ENCODE data around the gene NDRG2. TPM values are rescaled to one million over a fixed set of nuclear protein-coding genes. Genes with fewer than 3 reads are reported as not detected.

NDRG2 gene
- total RNA-seq, 1 experiment from 2014 or later = 0.82 TPM

- peaks cover 12% of the 10 kb centered on the region for H3K36me3 Mint-ChIP-seq (ENCODE audit: insufficient read depth, unreplicated experiment)
- H3K27me3 Mint-ChIP-seq (ENCODE audit: insufficient read depth, unreplicated experiment) = peaks cover 11% of the 10 kb centered on the region
- no peaks in the 10 kb centered on the region for H3K9me3 Mint-ChIP-seq (ENCODE audit: unreplicated experiment)
- intact Hi-C loops (cut with micrococcal nuclease) = loop anchor here (5.0 to 10.0 kb wide), 2 partner anchors 65 to 488 kb away; no protein-coding TSS in a partner anchor
- no peak for DNase-seq (ENCODE audit: unreplicated experiment)
- H3K4me3 Mint-ChIP-seq (ENCODE audit: unreplicated experiment) = peak overlapping the region; percentile 83
- POLR2A ChIA-PET = interaction anchor here (1.5 to 3.7 kb wide), 3 partner anchors 17 to 55 kb away, joined by 4 to 38 read pairs (median 9); no protein-coding TSS in a partner anchor
- peaks cover 26% of the 10 kb centered on the region for H3K4me1 Mint-ChIP-seq (ENCODE audit: insufficient read depth, unreplicated experiment)
- CTCF ChIA-PET = interaction anchor here (0.7 to 5.3 kb wide), 17 partner anchors 12 to 396 kb away, joined by 3 to 127 read pairs (median 11); partner anchors contain the start of genes RNASE7 and TMEM253
- no TSS peak for BruUV-seq (replicated peaks)
- peak overlapping the region; percentile 54 for H3K27ac Mint-ChIP-seq (ENCODE audit: low read depth, unreplicated experiment)
- TF ChIP-seq CTCF (IDR thresholded peaks at IDR 0.05; ENCODE audit: unreplicated experiment) = no peak
Measured at GRCh38 chr14:21069388-21070082, 44.7 kb upstream of the NDRG2 start.

- peak; percentile 24 for TF ChIP-seq CTCF (IDR thresholded peaks at IDR 0.05; ENCODE audit: unreplicated experiment)
- Mint-ChIP-seq H3K27ac (ENCODE audit: low read depth, unreplicated experiment) (no peak overlapping the region), H3K4me1 (ENCODE audit: insufficient read depth, unreplicated experiment) (peaks cover 26% of the 10 kb centered on the region), H3K27me3 (ENCODE audit: insufficient read depth, unreplicated experiment) (peaks cover 11% of the 10 kb centered on the region), H3K9me3 (ENCODE audit: unreplicated experiment) (no peaks in the 10 kb centered on the region), H3K36me3 (ENCODE audit: insufficient read depth, unreplicated experiment) (peaks cover 12% of the 10 kb centered on the region), H3K4me3 (ENCODE audit: unreplicated experiment) (peak overlapping the region; percentile 83)
- POLR2A ChIA-PET = interaction anchor here (0.6 to 1.2 kb wide), 7 partner anchors 17 to 39 kb away, joined by 3 to 8 read pairs (median 4); no protein-coding TSS in a partner anchor
- DNase-seq (ENCODE audit: unreplicated experiment) = peak; percentile 64
- CTCF ChIA-PET = interaction anchor here (0.6 to 4.8 kb wide), 23 partner anchors 13 to 640 kb away, joined by 3 to 127 read pairs (median 3); partner anchors contain the start of genes RNASE7 and TMEM253
- intact Hi-C loops (cut with micrococcal nuclease) = loop anchor here (1.0 to 10.0 kb wide), 3 partner anchors 36 to 489 kb away; no protein-coding TSS in a partner anchor
- BruUV-seq (replicated peaks) = no TSS peak
Measured at GRCh38 chr14:21068521-21069387, 43.9 kb upstream of the NDRG2 start.

- ChIA-PET POLR2A (interaction anchor here (0.8 to 2.6 kb wide), 4 partner anchors 9 to 38 kb away, joined by 3 to 14 read pairs (median 6); partner anchors contain the start of gene RNASE8), CTCF (interaction anchor here (0.6 to 4.8 kb wide), 27 partner anchors 9 to 995 kb away, joined by 3 to 127 read pairs (median 4); partner anchors contain the start of genes NDRG2, RNASE7 and TMEM253)
- Mint-ChIP-seq H3K9me3 (ENCODE audit: unreplicated experiment) (no peaks in the 10 kb centered on the region), H3K4me3 (ENCODE audit: unreplicated experiment) (no peak overlapping the region), H3K27me3 (ENCODE audit: insufficient read depth, unreplicated experiment) (peaks cover 11% of the 10 kb centered on the region), H3K27ac (ENCODE audit: low read depth, unreplicated experiment) (no peak overlapping the region), H3K4me1 (ENCODE audit: insufficient read depth, unreplicated experiment) (peaks cover 18% of the 10 kb centered on the region), H3K36me3 (ENCODE audit: insufficient read depth, unreplicated experiment) (peaks cover 5% of the 10 kb centered on the region)
- no TSS peak for BruUV-seq (replicated peaks)
- intact Hi-C loops (cut with micrococcal nuclease) = loop anchor here (1.0 to 10.0 kb wide), 4 partner anchors 25 to 490 kb away; no protein-coding TSS in a partner anchor
- peak; percentile 36 for DNase-seq (ENCODE audit: unreplicated experiment)
- TF ChIP-seq CTCF (IDR thresholded peaks at IDR 0.05; ENCODE audit: unreplicated experiment) = peak; percentile 37
Measured at GRCh38 chr14:21066882-21067502, 42.1 kb upstream of the NDRG2 start.

Data from MCF 10A (cell line).